Naive thymus-derived CD4-positive, alpha-beta T cell (primary cell): Measurements from ENCODE around the gene NUFIP2. TPM values are rescaled to one million over a fixed set of nuclear protein-coding genes. Genes with fewer than 3 reads are reported as not detected.
"Not testable (repeated sequence)": the region's sequence is repeated elsewhere in the genome, so short reads cannot be mapped to it uniquely, and the experiment has no call there.

Experiments
- ATAC-seq: fragments of 150-1000 bp; cut with Tn5 transposase; 2 replicates; pipeline ENCODE4 v1.10.0; 2021; ENCODE audit warnings: mild to moderate bottlenecking, moderate library complexity
- CTCF ChIA-PET: fragments of 350-600 bp; sonication (Branson Sonifier 250); formaldehyde crosslinking; loops from one replicate; lab custom pipeline; 2021; ENCODE audit warnings: antibody characterized with exemption; lab: Charles Lee
- POLR2A ChIA-PET: fragments of 350-600 bp; sonication (Branson Sonifier 250); formaldehyde crosslinking; loops from one replicate; lab custom pipeline; 2021; ENCODE audit warnings: antibody characterized with exemption, inconsistent platforms; lab: Charles Lee
- DNase-seq, 9 donors: peaks; one replicate each; pipeline versions ENCODE4 v3.0.0 to v3.0.0-alpha.2; 2020 to 2022; ENCODE audit warnings: mixed read lengths in 1 of 9
- H3K27ac ChIP-seq: one replicate; pipeline ENCODE4 v1.7.0; 2013; ENCODE audit warnings: mild to moderate bottlenecking, low read depth, low read length, moderate library complexity
- H3K27me3 ChIP-seq, 2 donors: one replicate each; pipeline ENCODE4 v1.7.0; 2013; ENCODE audit warnings: low read length in 2 of 2, mild to moderate bottlenecking in 2 of 2, moderate library complexity in 2 of 2; ENCODE audit not compliant: control insufficient read depth in 2 of 2, insufficient read depth in 2 of 2
- H3K36me3 ChIP-seq, 3 experiments: 1 replicate in 2 of 3; 2 replicates in 1 of 3; pipeline ENCODE4 v1.7.0; 2013; ENCODE audit warnings: low read length in 3 of 3, mild to moderate bottlenecking in 3 of 3, moderate library complexity in 1 of 3; ENCODE audit not compliant: insufficient read depth in 3 of 3, control insufficient read depth in 2 of 3
- H3K4me1 ChIP-seq, 2 donors: one replicate each; pipeline ENCODE4 v1.7.0; 2013; ENCODE audit warnings: low read length in 2 of 2, mild to moderate bottlenecking in 2 of 2, moderate library complexity in 1 of 2; ENCODE audit not compliant: control insufficient read depth in 2 of 2, insufficient read depth in 2 of 2
- H3K4me3 ChIP-seq: 2 replicates; pipeline ENCODE4 v1.7.0; 2013; ENCODE audit warnings: mild to moderate bottlenecking, low read length
- H3K9me3 ChIP-seq, 3 experiments: 1 replicate in 2 of 3; 2 replicates in 1 of 3; pipeline ENCODE4 v1.7.0; 2013; ENCODE audit warnings: low read length in 3 of 3; ENCODE audit not compliant: control insufficient read depth in 2 of 3
- H3K27ac Mint-ChIP-seq, 9 donors: one replicate each; pipeline ENCODE4 v1.8.0; 2020 to 2022; ENCODE audit warnings: mixed read lengths in 9 of 9, mild to moderate bottlenecking in 8 of 9, moderate library complexity in 5 of 9, inconsistent platforms in 2 of 9
- H3K27me3 Mint-ChIP-seq, 5 donors: one replicate each; pipeline ENCODE4 v1.8.0; 2021 to 2022; ENCODE audit warnings: mixed read lengths in 5 of 5, mild to moderate bottlenecking in 1 of 5
- H3K36me3 Mint-ChIP-seq, 5 donors: one replicate each; pipeline ENCODE4 v1.8.0; 2020 to 2022; ENCODE audit warnings: mixed read lengths in 5 of 5, mild to moderate bottlenecking in 3 of 5, inconsistent platforms in 1 of 5
- H3K4me1 Mint-ChIP-seq, 7 donors: one replicate each; pipeline ENCODE4 v1.8.0; 2020 to 2022; ENCODE audit warnings: mixed read lengths in 7 of 7, mild to moderate bottlenecking in 3 of 7, inconsistent platforms in 1 of 7
- H3K4me3 Mint-ChIP-seq, 10 donors: one replicate each; pipeline ENCODE4 v1.8.0; 2020 to 2022; ENCODE audit warnings: mild to moderate bottlenecking in 10 of 10, mixed read lengths in 10 of 10, moderate library complexity in 6 of 10, inconsistent platforms in 2 of 10
- H3K9me3 Mint-ChIP-seq, 11 donors: one replicate each; pipeline ENCODE4 v1.8.0; 2020 to 2022; ENCODE audit warnings: mixed read lengths in 11 of 11, mild to moderate bottlenecking in 4 of 11, inconsistent platforms in 1 of 11, moderate library complexity in 1 of 11
- intact Hi-C, 2 donors: fragments of 100-400 bp; cut with micrococcal nuclease; formaldehyde crosslinking; loops; one replicate each; pipeline ENCODE4 v1.15.1; 2023
- polyA plus RNA-seq, 2 donors: library from polyadenylated mRNA; unstranded; fragments of 300-500 nt; fragmentation: Illumina TruSeq; gene quantifications; one replicate each; pipeline ENCODE4 v1.2.3, GENCODE V29; 2021
- total RNA-seq, 6 experiments: library from RNA in 5 of 6; stranded (reverse) in 5 of 6; gene quantifications; 1 replicate in 5 of 6; 2 replicates in 1 of 6; pipeline ENCODE4 v1.2.3 and lab custom pipeline; 2021 to 2026

The NUFIP2 gene
- total and polyA plus RNA-seq, 7 experiments from 2014 or later = 5.3 to 85.3 (median 63.9) TPM

GRCh38 chr17:29235904-29236303 lies 58.0 kb downstream of the NUFIP2 start:
- ChIA-PET CTCF (no interaction called here), POLR2A (no interaction called here)
- no peak overlapping the region for H3K4me3 ChIP-seq
- H3K36me3 ChIP-seq = no peaks in the 10 kb centered on the region
- intact Hi-C loops = no loop called here
- H3K36me3 Mint-ChIP-seq = no peaks in the 10 kb centered on the region
- H3K27me3 Mint-ChIP-seq = peaks cover 0 to 2% (median 0%) of the 10 kb centered on the region in 5 donors
- peaks cover 0 to 7% (median 5%) of the 10 kb centered on the region in 7 donors for H3K4me1 Mint-ChIP-seq
- H3K4me3 Mint-ChIP-seq = no peak overlapping the region
- no peaks in the 10 kb centered on the region for H3K9me3 Mint-ChIP-seq
- no peak overlapping the region for H3K27ac Mint-ChIP-seq
- DNase-seq = no peak
- no peak overlapping the region for H3K27ac ChIP-seq
- no peak for ATAC-seq
- H3K27me3 ChIP-seq = no peaks in the 10 kb centered on the region
- no peaks in the 10 kb centered on the region for H3K4me1 ChIP-seq
- no peaks in the 10 kb centered on the region for H3K9me3 ChIP-seq

- H3K36me3 ChIP-seq, H3K4me1 ChIP-seq, H3K27ac Mint-ChIP-seq, DNase-seq, intact Hi-C loops, H3K9me3 Mint-ChIP-seq, H3K27me3 ChIP-seq, H3K27me3 Mint-ChIP-seq, H3K4me3 Mint-ChIP-seq, H3K4me3 ChIP-seq, CTCF ChIA-PET, POLR2A ChIA-PET, ATAC-seq, H3K27ac ChIP-seq, H3K36me3 Mint-ChIP-seq, H3K9me3 ChIP-seq, H3K4me1 Mint-ChIP-seq: not testable (repeated sequence)
Observed at GRCh38 chr17:29234972-29235371, 59.0 kb downstream of the NUFIP2 start.

GRCh38 chr17:29233301-29233700 lies 60.6 kb downstream of the NUFIP2 start:
- Mint-ChIP-seq H3K27me3 (peaks cover 0 to 4% (median 0%) of the 10 kb centered on the region in 5 donors), H3K36me3 (no peaks in the 10 kb centered on the region), H3K4me1 (peaks cover 0 to 4% (median 0%) of the 10 kb centered on the region in 7 donors), H3K27ac (no peak overlapping the region), H3K4me3 (no peak overlapping the region), H3K9me3 (no peaks in the 10 kb centered on the region)
- intact Hi-C loops = no loop called here
- Histone ChIP-seq H3K36me3 (no peaks in the 10 kb centered on the region), H3K27ac (no peak overlapping the region), H3K4me1 (no peaks in the 10 kb centered on the region), H3K27me3 (no peaks in the 10 kb centered on the region), H3K9me3 (no peaks in the 10 kb centered on the region), H3K4me3 (no peak overlapping the region)
- ATAC-seq (no peak), DNase-seq (no peak)
- CTCF ChIA-PET = no interaction called here
- POLR2A ChIA-PET = interaction anchor here (0.7 kb wide), 1 partner anchor 24 kb away, joined by 3 read pairs; no protein-coding TSS in a partner anchor

GRCh38 chr17:29225396-29225795 lies 68.6 kb downstream of the NUFIP2 start:
- no peak for DNase-seq
- no peaks in the 10 kb centered on the region for H3K4me1 ChIP-seq
- Mint-ChIP-seq H3K27me3 (peaks cover 0 to 3% (median 0%) of the 10 kb centered on the region in 5 donors), H3K4me3 (no peak overlapping the region), H3K36me3 (no peaks in the 10 kb centered on the region), H3K27ac (no peak overlapping the region), H3K4me1 (peaks cover 0 to 6% (median 0%) of the 10 kb centered on the region in 7 donors), H3K9me3 (no peaks in the 10 kb centered on the region)
- CTCF ChIA-PET = no interaction called here
- intact Hi-C loops = no loop called here
- POLR2A ChIA-PET = no interaction called here
- H3K9me3 ChIP-seq = no peaks in the 10 kb centered on the region
- ATAC-seq = no peak
- H3K27ac ChIP-seq = no peak overlapping the region
- no peaks in the 10 kb centered on the region for H3K36me3 ChIP-seq
- H3K27me3 ChIP-seq = no peaks in the 10 kb centered on the region
- H3K4me3 ChIP-seq = no peak overlapping the region

GRCh38 chr17:29221338-29221737 lies 72.6 kb downstream of the NUFIP2 start:
- POLR2A ChIA-PET = interaction anchor here (2.4 kb wide), 1 partner anchor 73 kb away, joined by 8 read pairs; no protein-coding TSS in a partner anchor
- Mint-ChIP-seq H3K27me3 (peaks cover 0 to 17% (median 0%) of the 10 kb centered on the region in 5 donors), H3K4me1 (peaks cover 5 to 10% (median 6%) of the 10 kb centered on the region in 7 donors)
- H3K9me3 ChIP-seq, H3K27me3 ChIP-seq, H3K36me3 ChIP-seq, DNase-seq, ATAC-seq, H3K27ac ChIP-seq, H3K9me3 Mint-ChIP-seq, H3K4me1 ChIP-seq, H3K4me3 ChIP-seq, H3K27ac Mint-ChIP-seq, H3K36me3 Mint-ChIP-seq, intact Hi-C loops, H3K4me3 Mint-ChIP-seq: not testable (repeated sequence)
- CTCF ChIA-PET = interaction anchor here (1.1 to 5.5 kb wide), 2 partner anchors 73 to 83 kb away, joined by 3 to 81 read pairs; no protein-coding TSS in a partner anchor

GRCh38 chr17:29219378-29220047 lies 74.4 kb downstream of the NUFIP2 start:
- ChIA-PET POLR2A (interaction anchor here (2.4 kb wide), 1 partner anchor 71 kb away, joined by 8 read pairs; no protein-coding TSS in a partner anchor), CTCF (interaction anchor here (0.6 to 5.5 kb wide), 13 partner anchors 12 to 95 kb away, joined by 3 to 81 read pairs (median 4); no protein-coding TSS in a partner anchor)
- peaks cover 0 to 10% (median 5%) of the 10 kb centered on the region in 7 donors for H3K4me1 Mint-ChIP-seq
- H3K4me3 Mint-ChIP-seq = no peak overlapping the region
- Histone ChIP-seq H3K4me3 (no peak overlapping the region), H3K36me3 (no peaks in the 10 kb centered on the region), H3K9me3 (no peaks in the 10 kb centered on the region), H3K4me1 (no peaks in the 10 kb centered on the region), H3K27me3 (no peaks in the 10 kb centered on the region), H3K27ac (no peak overlapping the region)
- peak overlapping the region in 2 of 9 donors; percentile 3 to 12 for H3K27ac Mint-ChIP-seq
- DNase-seq (peak; percentile 41 to 73 (median 62)), ATAC-seq (peak; percentile 94)
- H3K36me3 Mint-ChIP-seq = no peaks in the 10 kb centered on the region
- peaks cover 0 to 13% (median 0%) of the 10 kb centered on the region in 5 donors for H3K27me3 Mint-ChIP-seq
- no peaks in the 10 kb centered on the region for H3K9me3 Mint-ChIP-seq
- intact Hi-C loops = loop anchor here (1.0 kb wide), 4 partner anchors 70 to 95 kb away; no protein-coding TSS in a partner anchor
